PC-9 (cell line): ENCODE measurements around the gene ACACB. TPM values are rescaled to one million over a fixed set of nuclear protein-coding genes. Genes with fewer than 3 reads are reported as not detected.

ENCODE experiments used
- BruUV-seq: library from RNA; stranded (reverse); fragments of 400-500 nt; replicated peaks from 2 replicates; lab custom pipeline; 2021; lab: Mats Ljungman, UMichigan
- CTCF ChIA-PET: fragments of 300-600 bp; sonication (Branson Sonifier 250); formaldehyde crosslinking; loops from one replicate; lab custom pipeline; 2022; ENCODE audit warnings: antibody characterized with exemption; lab: Charles Lee
- POLR2A ChIA-PET: fragments of 300-600 bp; sonication (Branson Sonifier 250); formaldehyde crosslinking; loops from one replicate; lab custom pipeline; 2022; ENCODE audit warnings: antibody characterized with exemption; ENCODE audit not compliant: unreplicated experiment; lab: Charles Lee
- DNase-seq, 2 experiments: peaks; one replicate each; pipeline versions ENCODE4 v3.0.0 to v3.0.0-alpha.2; 2015 to 2022; ENCODE audit warnings: mixed read lengths in 1 of 2
- H2AFZ ChIP-seq: fragments of 200-600 bp; sonication (generic); 2 replicates; pipeline ENCODE4 v1.8.1; 2017; ENCODE audit warnings: antibody characterized with exemption
- H3F3A ChIP-seq: fragments of 200-600 bp; sonication (generic); 2 replicates; pipeline ENCODE4 v1.8.1; 2017; ENCODE audit warnings: antibody characterized with exemption, mild to moderate bottlenecking, low read depth; ENCODE audit not compliant: insufficient read depth
- H3K27ac ChIP-seq: fragments of 200-600 bp; sonication (generic); 2 replicates; pipeline ENCODE4 v1.6.1; 2016; ENCODE audit warnings: mixed run types
- H3K27me3 ChIP-seq: fragments of 200-600 bp; sonication (generic); 2 replicates; pipeline ENCODE4 v1.6.1; 2016; ENCODE audit warnings: low read depth, mixed run types; ENCODE audit not compliant: insufficient read depth
- H3K36me3 ChIP-seq: fragments of 200-600 bp; sonication (generic); 2 replicates; pipeline ENCODE4 v1.6.1; 2016; ENCODE audit warnings: low read depth, mixed run types
- H3K4me1 ChIP-seq: fragments of 200-600 bp; sonication (generic); replicated peaks from 2 replicates; pipeline ENCODE4 v1.6.1; 2016; ENCODE audit warnings: mixed run types; ENCODE audit not compliant: insufficient read depth
- H3K4me2 ChIP-seq: fragments of 200-600 bp; sonication (generic); 2 replicates; pipeline ENCODE4 v1.6.1; 2017; ENCODE audit warnings: mixed run types
- H3K4me3 ChIP-seq: fragments of 200-600 bp; sonication (generic); 2 replicates; pipeline ENCODE4 v1.6.1; 2016; ENCODE audit warnings: mixed run types
- H3K79me2 ChIP-seq: fragments of 200-600 bp; sonication (generic); 2 replicates; pipeline ENCODE4 v1.6.1; 2017; ENCODE audit warnings: low read depth, mixed run types
- H3K9me2 ChIP-seq: fragments of 200-600 bp; sonication (generic); 2 replicates; pipeline ENCODE4 v1.8.1; 2017; ENCODE audit warnings: mild to moderate bottlenecking; ENCODE audit not compliant: insufficient read depth
- H3K9me3 ChIP-seq: fragments of 200-600 bp; sonication (generic); 2 replicates; pipeline ENCODE4 v1.8.1; 2016; ENCODE audit warnings: low read depth; ENCODE audit not compliant: insufficient read depth
- H4K20me1 ChIP-seq: fragments of 200-600 bp; sonication (generic); 2 replicates; pipeline ENCODE4 v1.8.1; 2017; ENCODE audit not compliant: insufficient read depth
- EZH2 ChIP-seq: fragments of 200-600 bp; sonication (generic); IDR thresholded peaks from 2 replicates; pipeline ENCODE4 v1.8.0; 2017; ENCODE audit warnings: antibody characterized with exemption, low read depth
- intact Hi-C: fragments of 100-400 bp; cut with micrococcal nuclease; formaldehyde crosslinking; loops from one replicate; pipeline ENCODE4 v1.10.0; 2022; ENCODE audit not compliant: unreplicated experiment
- total RNA-seq: library from RNA; stranded (reverse); gene quantifications from 2 replicates; pipeline ENCODE4 v1.2.3, GENCODE V29; 2021
- TF ChIP-seq, protein P1 (sequence below): fragments of 200-600 bp; sonication (generic); conservative IDR thresholded peaks from 2 replicates; pipeline ENCODE4 v1.6.1; 2017; ENCODE audit warnings: mixed run types, antibody characterized with exemption, mild to moderate bottlenecking, moderate library complexity

Gene ACACB
- total RNA-seq, 1 experiment from 2014 or later, result 13.8 TPM

GRCh38 chr12:109082751-109083150 lies 33.6 kb upstream of the ACACB start:
- ChIA-PET CTCF (no interaction called here), POLR2A (no interaction called here)
- Histone ChIP-seq H3K9me3 (no peaks in the 10 kb centered on the region), H3F3A (peaks cover 4% of the 10 kb centered on the region; the same call in 1 of the 2 replicates), H3K36me3 (0 out of 2 replicates have a peak, but pooled peaks cover 4% of the 10 kb centered on the region), H3K4me2 (no peak overlapping the region), H3K27ac (no peak overlapping the region), H3K9me2 (no peaks in the 10 kb centered on the region), H4K20me1 (no peaks in the 10 kb centered on the region), H3K4me3 (no peak overlapping the region), H2AFZ (no peak overlapping the region), H3K27me3 (no peaks in the 10 kb centered on the region), H3K79me2 (no peaks in the 10 kb centered on the region), H3K4me1 (no peaks in the 10 kb centered on the region)
- intact Hi-C loops, result no loop called here
- BruUV-seq, result no TSS peak
- no peak for DNase-seq
- TF ChIP-seq EZH2, result no peak
- TF ChIP-seq, protein P1, sequence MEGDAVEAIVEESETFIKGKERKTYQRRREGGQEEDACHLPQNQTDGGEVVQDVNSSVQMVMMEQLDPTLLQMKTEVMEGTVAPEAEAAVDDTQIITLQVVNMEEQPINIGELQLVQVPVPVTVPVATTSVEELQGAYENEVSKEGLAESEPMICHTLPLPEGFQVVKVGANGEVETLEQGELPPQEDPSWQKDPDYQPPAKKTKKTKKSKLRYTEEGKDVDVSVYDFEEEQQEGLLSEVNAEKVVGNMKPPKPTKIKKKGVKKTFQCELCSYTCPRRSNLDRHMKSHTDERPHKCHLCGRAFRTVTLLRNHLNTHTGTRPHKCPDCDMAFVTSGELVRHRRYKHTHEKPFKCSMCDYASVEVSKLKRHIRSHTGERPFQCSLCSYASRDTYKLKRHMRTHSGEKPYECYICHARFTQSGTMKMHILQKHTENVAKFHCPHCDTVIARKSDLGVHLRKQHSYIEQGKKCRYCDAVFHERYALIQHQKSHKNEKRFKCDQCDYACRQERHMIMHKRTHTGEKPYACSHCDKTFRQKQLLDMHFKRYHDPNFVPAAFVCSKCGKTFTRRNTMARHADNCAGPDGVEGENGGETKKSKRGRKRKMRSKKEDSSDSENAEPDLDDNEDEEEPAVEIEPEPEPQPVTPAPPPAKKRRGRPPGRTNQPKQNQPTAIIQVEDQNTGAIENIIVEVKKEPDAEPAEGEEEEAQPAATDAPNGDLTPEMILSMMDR, result no peak

GRCh38 chr12:109084425-109084824 lies 32.0 kb upstream of the ACACB start:
- H3K4me2 ChIP-seq, result no peak overlapping the region
- no peak overlapping the region for H3K27ac ChIP-seq
- no peaks in the 10 kb centered on the region for H4K20me1 ChIP-seq
- ChIA-PET CTCF (no interaction called here), POLR2A (no interaction called here)
- intact Hi-C loops, result no loop called here
- no peak overlapping the region for H3K4me3 ChIP-seq
- no peaks in the 10 kb centered on the region for H3K9me2 ChIP-seq
- H3K4me1 ChIP-seq, result no peaks in the 10 kb centered on the region
- H3K9me3 ChIP-seq, result no peaks in the 10 kb centered on the region
- no peaks in the 10 kb centered on the region for H3K27me3 ChIP-seq
- TF ChIP-seq, protein P1, result no peak
- no peak for TF ChIP-seq EZH2
- no peak overlapping the region for H2AFZ ChIP-seq
- peaks cover 9% of the 10 kb centered on the region; the same call in 1 of the 2 replicates for H3K36me3 ChIP-seq
- no peaks in the 10 kb centered on the region for H3K79me2 ChIP-seq
- H3F3A ChIP-seq, result peaks cover 4% of the 10 kb centered on the region; the same call in 1 of the 2 replicates
- no TSS peak for BruUV-seq
- DNase-seq, result no peak

DNA sequence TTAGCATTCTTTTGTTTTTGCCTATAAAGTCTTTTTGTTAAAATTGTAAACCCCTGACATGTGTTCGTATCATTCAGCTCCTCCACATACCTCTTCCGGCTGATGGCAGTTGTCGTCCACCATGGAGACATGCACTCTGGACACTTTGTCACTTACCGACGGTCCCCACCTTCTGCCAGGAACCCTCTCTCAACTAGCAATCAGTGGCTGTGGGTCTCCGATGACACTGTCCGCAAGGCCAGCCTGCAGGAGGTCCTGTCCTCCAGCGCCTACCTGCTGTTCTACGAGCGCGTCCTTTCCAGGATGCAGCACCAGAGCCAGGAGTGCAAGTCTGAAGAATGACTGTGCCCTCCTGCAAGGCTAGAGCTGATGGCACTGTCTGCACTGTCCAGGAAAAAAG lies 30.8 kb upstream of the ACACB start:
- DNase-seq, result no peak
- intact Hi-C loops, result no loop called here
- Histone ChIP-seq H3K4me1 (no peaks in the 10 kb centered on the region), H3K79me2 (no peaks in the 10 kb centered on the region), H2AFZ (no peak overlapping the region), H3F3A (peaks cover 4% of the 10 kb centered on the region; the same call in 1 of the 2 replicates), H3K4me3 (no peak overlapping the region), H3K9me2 (no peaks in the 10 kb centered on the region), H3K4me2 (no peak overlapping the region), H3K36me3 (peaks cover 9% of the 10 kb centered on the region; the same call in 1 of the 2 replicates), H4K20me1 (no peaks in the 10 kb centered on the region), H3K9me3 (no peaks in the 10 kb centered on the region), H3K27ac (no peak overlapping the region), H3K27me3 (no peaks in the 10 kb centered on the region)
- CTCF ChIA-PET, result no interaction called here
- TF ChIP-seq, protein P1, result no peak
- no peak for TF ChIP-seq EZH2
- no TSS peak for BruUV-seq
- POLR2A ChIA-PET, result no interaction called here
